Measurements from ENCODE around the gene FUT6. TPM values are rescaled to one million over a fixed set of nuclear protein-coding genes. Genes with fewer than 3 reads are reported as not detected.

FUT6 gene
- total RNA-seq, 1 experiment from 2014 or later, result not detected

- CTCF ChIA-PET, result interaction anchor here (0.6 to 2.3 kb wide), 2 partner anchors 23 to 42 kb away, joined by 3 to 12 read pairs; no protein-coding TSS in a partner anchor
- no TSS peak for BruUV-seq (replicated peaks)
- H3K9me3 Mint-ChIP-seq (ENCODE audit: unreplicated experiment), result no peaks in the 10 kb centered on the region
- DNase-seq (ENCODE audit: unreplicated experiment), result no peak
- POLR2A ChIA-PET, result interaction anchor here (0.9 to 2.8 kb wide), 5 partner anchors 37 to 76 kb away, joined by 3 to 32 read pairs (median 5); partner anchors contain the start of genes DUS3L, NDUFA11 and VMAC
- H3K27ac Mint-ChIP-seq (ENCODE audit: low read depth, unreplicated experiment), result no peak overlapping the region
- no peaks in the 10 kb centered on the region for H3K27me3 Mint-ChIP-seq (ENCODE audit: insufficient read depth, unreplicated experiment)
- intact Hi-C loops (cut with micrococcal nuclease), result no loop called here
- H3K4me1 Mint-ChIP-seq (ENCODE audit: insufficient read depth, unreplicated experiment), result peaks cover 13% of the 10 kb centered on the region
- no peak for TF ChIP-seq CTCF (IDR thresholded peaks at IDR 0.05; ENCODE audit: unreplicated experiment)
- H3K36me3 Mint-ChIP-seq (ENCODE audit: insufficient read depth, unreplicated experiment), result no peaks in the 10 kb centered on the region
- H3K4me3 Mint-ChIP-seq (ENCODE audit: unreplicated experiment), result peak overlapping the region; percentile 75
Observed at GRCh38 chr19:5827342-5827890, 12.1 kb downstream of the FUT6 start.

- intact Hi-C loops (cut with micrococcal nuclease), result no loop called here
- POLR2A ChIA-PET, result interaction anchor here (2.0 kb wide), 1 partner anchor 36 kb away, joined by 6 read pairs; the partner anchor contains the start of gene DUS3L
- CTCF ChIA-PET, result interaction anchor here (0.6 to 2.3 kb wide), 2 partner anchors 23 to 42 kb away, joined by 3 to 12 read pairs; no protein-coding TSS in a partner anchor
- no TSS peak for BruUV-seq (replicated peaks)
- H3K27me3 Mint-ChIP-seq (ENCODE audit: insufficient read depth, unreplicated experiment), result no peaks in the 10 kb centered on the region
- TF ChIP-seq CTCF (IDR thresholded peaks at IDR 0.05; ENCODE audit: unreplicated experiment), result peak; percentile 10
- no peak overlapping the region for H3K27ac Mint-ChIP-seq (ENCODE audit: low read depth, unreplicated experiment)
- H3K4me1 Mint-ChIP-seq (ENCODE audit: insufficient read depth, unreplicated experiment), result peaks cover 13% of the 10 kb centered on the region
- no peaks in the 10 kb centered on the region for H3K9me3 Mint-ChIP-seq (ENCODE audit: unreplicated experiment)
- H3K36me3 Mint-ChIP-seq (ENCODE audit: insufficient read depth, unreplicated experiment), result no peaks in the 10 kb centered on the region
- peak overlapping the region; percentile 75 for H3K4me3 Mint-ChIP-seq (ENCODE audit: unreplicated experiment)
- peak; percentile 88 for DNase-seq (ENCODE audit: unreplicated experiment)
Observed at GRCh38 chr19:5826531-5827341, 12.8 kb downstream of the FUT6 start.

- TF ChIP-seq CTCF (IDR thresholded peaks at IDR 0.05; ENCODE audit: unreplicated experiment), result no peak
- Mint-ChIP-seq H3K4me3 (ENCODE audit: unreplicated experiment) (no peak overlapping the region), H3K36me3 (ENCODE audit: insufficient read depth, unreplicated experiment) (no peaks in the 10 kb centered on the region), H3K27me3 (ENCODE audit: insufficient read depth, unreplicated experiment) (peaks cover 9% of the 10 kb centered on the region), H3K27ac (ENCODE audit: low read depth, unreplicated experiment) (no peak overlapping the region), H3K9me3 (ENCODE audit: unreplicated experiment) (no peaks in the 10 kb centered on the region), H3K4me1 (ENCODE audit: insufficient read depth, unreplicated experiment) (peaks cover 13% of the 10 kb centered on the region)
- DNase-seq (ENCODE audit: unreplicated experiment), result no peak
- intact Hi-C loops (cut with micrococcal nuclease), result no loop called here
- CTCF ChIA-PET, result interaction anchor here (0.5 to 5.6 kb wide), 5 partner anchors 15 to 54 kb away, joined by 3 to 45 read pairs (median 4); partner anchors contain the start of gene NRTN
- POLR2A ChIA-PET, result interaction anchor here (0.6 kb wide), 1 partner anchor 35 kb away, joined by 3 read pairs; no protein-coding TSS in a partner anchor
- no TSS peak for BruUV-seq (replicated peaks)
Observed at GRCh38 chr19:5825178-5825577, 14.3 kb downstream of the FUT6 start.

- peaks cover 9% of the 10 kb centered on the region for H3K27me3 Mint-ChIP-seq (ENCODE audit: insufficient read depth, unreplicated experiment)
- H3K36me3 Mint-ChIP-seq (ENCODE audit: insufficient read depth, unreplicated experiment), result no peaks in the 10 kb centered on the region
- no TSS peak for BruUV-seq (replicated peaks)
- no peak for DNase-seq (ENCODE audit: unreplicated experiment)
- no peak overlapping the region for H3K4me3 Mint-ChIP-seq (ENCODE audit: unreplicated experiment)
- POLR2A ChIA-PET, result interaction anchor here (0.6 kb wide), 1 partner anchor 34 kb away, joined by 3 read pairs; no protein-coding TSS in a partner anchor
- TF ChIP-seq CTCF (IDR thresholded peaks at IDR 0.05; ENCODE audit: unreplicated experiment), result no peak
- CTCF ChIA-PET, result interaction anchor here (0.5 to 5.6 kb wide), 6 partner anchors 15 to 155 kb away, joined by 3 to 45 read pairs (median 4); partner anchors contain the start of gene NRTN
- H3K27ac Mint-ChIP-seq (ENCODE audit: low read depth, unreplicated experiment), result no peak overlapping the region
- peaks cover 13% of the 10 kb centered on the region for H3K4me1 Mint-ChIP-seq (ENCODE audit: insufficient read depth, unreplicated experiment)
- intact Hi-C loops (cut with micrococcal nuclease), result no loop called here
- H3K9me3 Mint-ChIP-seq (ENCODE audit: unreplicated experiment), result no peaks in the 10 kb centered on the region
Observed at GRCh38 chr19:5824751-5825150, 14.8 kb downstream of the FUT6 start.

Data from MCF 10A (cell line).